H9 (cell line): ENCODE data around the gene VASP. TPM values are rescaled to one million over a fixed set of nuclear protein-coding genes. Genes with fewer than 3 reads are reported as not detected.

Experiments
- DNase-seq: peaks from one replicate; pipeline ENCODE4 v3.0.0-alpha.2; 2017
- H2AFZ ChIP-seq: one replicate; pipeline ENCODE4 v1.6.1; 2013; ENCODE audit warnings: mild to moderate bottlenecking, low read length, control low read depth, moderate library complexity
- H2AK5ac ChIP-seq: 2 replicates; pipeline ENCODE4 v1.6.1; 2013; ENCODE audit warnings: low read length, control low read depth, mixed read lengths; ENCODE audit not compliant: insufficient read length
- H2BK120ac ChIP-seq: one replicate; pipeline ENCODE4 v1.6.1; 2013; ENCODE audit warnings: low read depth, mild to moderate bottlenecking, low read length, control low read depth, inconsistent platforms; ENCODE audit not compliant: poor library complexity, severe bottlenecking
- H2BK12ac ChIP-seq: 2 replicates; pipeline ENCODE4 v1.6.1; 2013; ENCODE audit warnings: low read length, control low read depth, mixed read lengths, low read depth; ENCODE audit not compliant: insufficient read length
- H2BK15ac ChIP-seq: 2 replicates; pipeline ENCODE4 v1.6.1; 2013; ENCODE audit warnings: low read depth, low read length, control low read depth
- H2BK20ac ChIP-seq: one replicate; pipeline ENCODE4 v1.6.1; 2013; ENCODE audit warnings: low read depth, mild to moderate bottlenecking, low read length, control low read depth, inconsistent platforms; ENCODE audit not compliant: poor library complexity, severe bottlenecking
- H2BK5ac ChIP-seq: 2 replicates; pipeline ENCODE4 v1.6.1; 2013; ENCODE audit warnings: low read length, control low read depth, mixed read lengths; ENCODE audit not compliant: insufficient read length
- H3K14ac ChIP-seq: 2 replicates; pipeline ENCODE4 v1.6.1; 2013; ENCODE audit warnings: low read length, control low read depth; ENCODE audit not compliant: insufficient read depth
- H3K18ac ChIP-seq: 2 replicates; pipeline ENCODE4 v1.6.1; 2013; ENCODE audit warnings: low read depth, mild to moderate bottlenecking, mixed read lengths, low read length, control low read depth; ENCODE audit not compliant: insufficient read length
- H3K23ac ChIP-seq: 2 replicates; pipeline ENCODE4 v1.6.1; 2013; ENCODE audit warnings: low read length, control low read depth, mixed read lengths, low read depth; ENCODE audit not compliant: insufficient read length
- H3K23me2 ChIP-seq: 2 replicates; pipeline ENCODE4 v1.6.1; 2013; ENCODE audit warnings: low read depth, mild to moderate bottlenecking, mixed read lengths, low read length, control low read depth; ENCODE audit not compliant: insufficient read length, poor library complexity, severe bottlenecking
- H3K27ac ChIP-seq: 2 replicates; pipeline ENCODE4 v1.5.1; 2013; ENCODE audit warnings: low read length, control low read depth, mixed read lengths, low read depth; ENCODE audit not compliant: insufficient read length
- H3K27me3 ChIP-seq: 2 replicates; pipeline ENCODE4 v1.6.1; 2013; ENCODE audit warnings: low read length, control low read depth, inconsistent platforms; ENCODE audit not compliant: insufficient read depth
- H3K4ac ChIP-seq: 2 replicates; pipeline ENCODE4 v1.6.1; 2013; ENCODE audit warnings: low read depth, mild to moderate bottlenecking, control low read depth, inconsistent platforms, low read length, moderate library complexity
- H3K4me1 ChIP-seq: 2 replicates; pipeline ENCODE4 v1.6.1; 2013; ENCODE audit warnings: low read length, control low read depth, inconsistent platforms; ENCODE audit not compliant: insufficient read depth
- H3K4me2 ChIP-seq: 2 replicates; pipeline ENCODE4 v1.6.1; 2013; ENCODE audit warnings: low read length, control low read depth, mixed read lengths; ENCODE audit not compliant: insufficient read length, insufficient read depth
- H3K56ac ChIP-seq: 2 replicates; pipeline ENCODE4 v1.6.1; 2013; ENCODE audit warnings: low read depth, mild to moderate bottlenecking, mixed read lengths, low read length, control low read depth; ENCODE audit not compliant: insufficient read length
- H3K79me1 ChIP-seq: 2 replicates; pipeline ENCODE4 v1.6.1; 2013; ENCODE audit warnings: low read depth, mild to moderate bottlenecking, moderate library complexity, low read length, control low read depth, inconsistent platforms; ENCODE audit not compliant: insufficient read depth, poor library complexity, severe bottlenecking
- H3K79me2 ChIP-seq: 2 replicates; pipeline ENCODE4 v1.6.1; 2013; ENCODE audit warnings: low read length, control low read depth, inconsistent platforms; ENCODE audit not compliant: insufficient read depth
- H3K9ac ChIP-seq: 2 replicates; pipeline ENCODE4 v1.6.1; 2013; ENCODE audit warnings: low read length, control low read depth, mixed read lengths; ENCODE audit not compliant: insufficient read length; ENCODE audit errors: extremely low read depth
- H3K9me3 ChIP-seq: one replicate; pipeline ENCODE4 v1.6.1; 2013; ENCODE audit warnings: low read depth, low read length, inconsistent platforms; ENCODE audit not compliant: control insufficient read depth
- H3T11ph ChIP-seq: one replicate; pipeline ENCODE4 v1.6.1; 2013; ENCODE audit warnings: mild to moderate bottlenecking, low read length, control low read depth, inconsistent platforms
- H4K20me1 ChIP-seq: one replicate; pipeline ENCODE4 v1.6.1; 2013; ENCODE audit not compliant: control insufficient read depth, insufficient read length, insufficient read depth
- H4K5ac ChIP-seq: 2 replicates; pipeline ENCODE4 v1.6.1; 2013; ENCODE audit warnings: low read depth, mild to moderate bottlenecking, mixed read lengths, low read length, control low read depth; ENCODE audit not compliant: insufficient read length
- H4K8ac ChIP-seq: replicated peaks from 2 replicates; pipeline ENCODE4 v1.6.1; 2013; ENCODE audit warnings: low read length, control low read depth, mixed read lengths, low read depth; ENCODE audit not compliant: insufficient read length
- H4K91ac ChIP-seq: 2 replicates; pipeline ENCODE4 v1.6.1; 2013; ENCODE audit warnings: low read depth, mild to moderate bottlenecking, moderate library complexity, mixed read lengths, low read length, control low read depth; ENCODE audit not compliant: insufficient read length
- H3K27ac Mint-ChIP-seq, 3 experiments: 2 replicates in 2 of 3; 3 replicates in 1 of 3; pipeline ENCODE4 v1.8.0; 2020 to 2021; ENCODE audit warnings: mixed read lengths in 3 of 3, mild to moderate bottlenecking in 1 of 3, moderate library complexity in 1 of 3
- H3K27me3 Mint-ChIP-seq: 2 replicates; pipeline ENCODE4 v1.8.0; 2021; ENCODE audit warnings: low read depth, mild to moderate bottlenecking, moderate library complexity, mixed read lengths
- H3K36me3 Mint-ChIP-seq, 3 experiments: 2 replicates in 2 of 3; 3 replicates in 1 of 3; pipeline ENCODE4 v1.8.0; 2020 to 2021; ENCODE audit warnings: low read depth in 3 of 3, mixed read lengths in 3 of 3; ENCODE audit not compliant: insufficient read depth in 1 of 3
- H3K4me1 Mint-ChIP-seq, 2 experiments: 2 replicates each; pipeline ENCODE4 v1.8.0; 2020; ENCODE audit warnings: mixed read lengths in 2 of 2
- H3K4me3 Mint-ChIP-seq, 2 experiments: 2 replicates in 1 of 2; 3 replicates in 1 of 2; pipeline ENCODE4 v1.8.0; 2020 to 2021; ENCODE audit warnings: mild to moderate bottlenecking in 2 of 2, mixed read lengths in 2 of 2, moderate library complexity in 1 of 2
- H3K9me3 Mint-ChIP-seq, 2 experiments: 2 replicates in 1 of 2; 3 replicates in 1 of 2; pipeline ENCODE4 v1.8.0; 2020; ENCODE audit warnings: mild to moderate bottlenecking in 2 of 2, mixed read lengths in 2 of 2, moderate library complexity in 1 of 2
- CTCF ChIP-seq: fragments of 200-600 bp; sonication (generic); conservative IDR thresholded peaks from 3 replicates; pipeline ENCODE4 v1.8.0; 2021; ENCODE audit warnings: antibody characterized with exemption, mild to moderate bottlenecking
- WGBS: extraction: QIAGEN DNeasy Blood & Tissue Kit; methylation state at CpG from one replicate; pipeline ENCODE4 v1.1.7; 2013; ENCODE audit warnings: missing lambda C conversion rate, low lambda C conversion rate, mixed read lengths; ENCODE audit not compliant: insufficient read length; ENCODE audit errors: extremely low coverage; 5-methylcytosine and 5-hydroxymethylcytosine counted together
- total RNA-seq: library from RNA; stranded (reverse); gene quantifications from 2 replicates; pipeline ENCODE4 v1.2.1, GENCODE V29; 2021

VASP gene
- total RNA-seq, 1 experiment from 2014 or later = 157 TPM

- no peak overlapping the region for H2BK12ac ChIP-seq
- no peak overlapping the region for H3K4ac ChIP-seq
- H3K27me3 Mint-ChIP-seq = peaks cover 1% of the 10 kb centered on the region; the same call in 1 of the 2 replicates
- H3K14ac ChIP-seq = no peak overlapping the region
- H3K79me1 ChIP-seq = no peaks in the 10 kb centered on the region
- no peak overlapping the region for H4K91ac ChIP-seq
- no peak for TF ChIP-seq CTCF
- H4K5ac ChIP-seq = no peak overlapping the region
- no peak overlapping the region for H2AFZ ChIP-seq
- H2AK5ac ChIP-seq = no peak overlapping the region
- H3K9ac ChIP-seq = no peak overlapping the region
- no peak overlapping the region for H2BK15ac ChIP-seq
- H3K23ac ChIP-seq = no peak overlapping the region
- WGBS = no CpG with 5 or more reads among the region's 8 CpGs
- no peak overlapping the region for H2BK20ac ChIP-seq
- H3K27ac Mint-ChIP-seq = no peak overlapping the region
- no peaks in the 10 kb centered on the region for H3K9me3 Mint-ChIP-seq
- H3K18ac ChIP-seq = no peak overlapping the region
- H3K4me1 Mint-ChIP-seq = peaks cover 7 to 10% of the 10 kb centered on the region in 2 experiments
- no peaks in the 10 kb centered on the region for H3K9me3 ChIP-seq
- no peak overlapping the region for H3K4me3 Mint-ChIP-seq
- H3K56ac ChIP-seq = no peak overlapping the region
- no peaks in the 10 kb centered on the region for H3K79me2 ChIP-seq
- H3K23me2 ChIP-seq = no peaks in the 10 kb centered on the region
- no peak overlapping the region for H4K8ac ChIP-seq
- H2BK5ac ChIP-seq = no peak overlapping the region
- no peak overlapping the region for H3K27ac ChIP-seq
- H2BK120ac ChIP-seq = no peak overlapping the region
- no peaks in the 10 kb centered on the region; a peak in 1 of 7 replicates for H3K36me3 Mint-ChIP-seq
- H3K4me2 ChIP-seq = no peak overlapping the region
- DNase-seq = no peak
- H4K20me1 ChIP-seq = peaks cover 2% of the 10 kb centered on the region
- no peak overlapping the region for H3T11ph ChIP-seq
- H3K27me3 ChIP-seq = no peaks in the 10 kb centered on the region
- H3K4me1 ChIP-seq = no peaks in the 10 kb centered on the region; the same call in 1 of the 2 replicates
Observed at GRCh38 chr19:45571457-45572220, 64.4 kb downstream of the VASP start.
